ENCODE data around the gene GNPNAT1.
"Not testable (repeated sequence)": the region's sequence is repeated elsewhere in the genome, so short reads cannot be mapped to it uniquely, and the experiment has no call there.

The GNPNAT1 gene

DNA sequence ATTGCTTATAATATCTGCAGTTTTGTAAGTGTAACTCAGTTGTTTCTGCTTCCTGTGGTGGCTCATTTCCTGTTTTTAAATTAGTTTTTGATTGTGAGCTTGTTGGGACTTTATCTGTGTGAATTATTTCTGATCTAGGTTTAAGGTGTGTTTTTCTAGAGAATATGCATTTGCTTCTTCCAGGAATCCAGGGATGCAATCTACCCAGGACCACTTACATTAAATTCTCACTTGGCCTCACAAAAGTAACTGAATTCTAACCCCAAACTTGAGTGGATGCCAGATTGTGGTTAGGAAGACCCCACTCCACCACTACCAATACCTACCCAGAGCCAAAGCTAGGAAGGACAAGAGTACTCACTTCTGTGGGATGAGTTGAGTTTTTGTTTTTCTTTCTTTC, 49.5 kb downstream of the GNPNAT1 start:
- no peak for TF ChIP-seq Cebpa-rat (IDR thresholded peaks at IDR 0.05)
- H3K4me2 ChIP-seq: peak overlapping the region; percentile 62 to 95 (median 84)
- H4K20me1 ChIP-seq: peaks cover 0 to 7% (median 0%) of the 10 kb centered on the region in 11 experiments; a peak in 4 of 22 replicates
- H3K27ac ChIP-seq: peak overlapping the region; percentile 21 to 88 (median 79)
- H3K4me3 ChIP-seq: peak overlapping the region in 5 of 10 experiments; percentile 10 to 40 (median 21); a peak in 7 of 20 replicates
- H3K4me1 ChIP-seq: peaks cover 17 to 37% (median 25%) of the 10 kb centered on the region in 10 experiments
- no peaks in the 10 kb centered on the region for H3K9me3 ChIP-seq (replicated peaks in 1 of 11)
- H3K36me3 ChIP-seq: peaks cover 11 to 43% (median 37%) of the 10 kb centered on the region in 11 experiments; a peak in 21 of 22 replicates
- no peaks in the 10 kb centered on the region for H3K27me3 ChIP-seq
- H3K9ac ChIP-seq: peak overlapping the region in 9 of 11 experiments; percentile 19 to 75 (median 64); a peak in 15 of 22 replicates

DNA sequence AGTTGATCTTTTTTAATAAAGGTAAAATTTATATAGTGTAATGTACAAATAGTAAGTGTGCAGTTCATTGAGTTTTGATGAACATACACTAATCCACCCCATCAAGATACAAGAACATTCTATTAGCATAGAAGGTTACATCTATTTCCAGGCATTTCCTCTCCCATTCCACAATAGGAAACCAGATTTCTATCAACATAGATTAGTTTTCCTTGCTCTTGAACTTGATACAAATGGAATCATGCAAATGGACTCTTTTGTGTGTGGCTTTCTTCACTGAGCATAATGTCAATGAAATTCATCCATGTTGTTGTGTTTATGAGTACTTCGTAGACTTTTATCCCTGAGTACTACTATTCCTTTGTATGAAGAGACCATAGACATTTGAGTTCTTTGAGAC, 50.7 kb downstream of the GNPNAT1 start:
- TF ChIP-seq Cebpa-rat (IDR thresholded peaks at IDR 0.05): no peak
- peak overlapping the region in 2 of 11 experiments; percentile 89 to 91; a peak in 3 of 22 replicates for H3K4me2 ChIP-seq
- H3K36me3 ChIP-seq: peaks cover 9 to 32% (median 27%) of the 10 kb centered on the region in 11 experiments; a peak in 19 of 22 replicates
- H3K4me3 ChIP-seq: no peak overlapping the region
- no peak overlapping the region for H3K27ac ChIP-seq
- H3K4me1 ChIP-seq: peaks cover 19 to 48% (median 25%) of the 10 kb centered on the region in 10 experiments
- no peaks in the 10 kb centered on the region for H3K9me3 ChIP-seq (replicated peaks in 1 of 11)
- H3K9ac ChIP-seq: no peak overlapping the region
- peaks cover 0 to 12% (median 4%) of the 10 kb centered on the region in 11 experiments; a peak in 6 of 22 replicates for H4K20me1 ChIP-seq
- no peaks in the 10 kb centered on the region for H3K27me3 ChIP-seq

DNA sequence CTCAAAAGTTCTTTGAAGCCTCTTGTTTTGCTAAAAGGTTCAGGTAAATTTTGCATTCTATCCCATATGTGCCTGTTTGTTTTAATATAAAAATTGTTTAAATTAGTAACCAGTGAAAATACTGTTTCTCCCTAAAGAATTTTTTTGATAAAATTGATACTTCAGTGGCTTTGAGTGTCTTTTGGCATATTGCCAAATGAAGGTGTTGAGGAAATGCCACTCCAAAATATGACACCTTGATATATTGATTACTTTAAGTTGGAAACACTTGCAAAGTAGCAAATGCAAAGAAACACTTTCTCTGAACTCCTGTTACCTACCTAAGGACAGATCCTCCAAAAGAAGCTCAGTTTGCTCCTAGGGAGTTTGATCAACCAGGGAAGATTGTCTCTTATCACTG, 53.0 kb downstream of the GNPNAT1 start:
- Histone ChIP-seq H3K27ac (no peak overlapping the region), H3K4me2 (no peak overlapping the region), H3K9ac (no peak overlapping the region), H3K4me1 (peaks cover 19 to 53% (median 25%) of the 10 kb centered on the region in 10 experiments), H3K27me3 (no peaks in the 10 kb centered on the region), H3K4me3 (no peak overlapping the region), H3K9me3 (replicated peaks in 1 of 11) (peaks cover 0 to 9% (median 0%) of the 10 kb centered on the region in 11 experiments; a peak in 1 of 22 replicates), H4K20me1 (peaks cover 0 to 16% (median 4%) of the 10 kb centered on the region in 11 experiments; a peak in 7 of 22 replicates), H3K36me3 (peaks cover 13 to 39% (median 33%) of the 10 kb centered on the region in 11 experiments)
- TF ChIP-seq Cebpa-rat (IDR thresholded peaks at IDR 0.05): no peak

DNA sequence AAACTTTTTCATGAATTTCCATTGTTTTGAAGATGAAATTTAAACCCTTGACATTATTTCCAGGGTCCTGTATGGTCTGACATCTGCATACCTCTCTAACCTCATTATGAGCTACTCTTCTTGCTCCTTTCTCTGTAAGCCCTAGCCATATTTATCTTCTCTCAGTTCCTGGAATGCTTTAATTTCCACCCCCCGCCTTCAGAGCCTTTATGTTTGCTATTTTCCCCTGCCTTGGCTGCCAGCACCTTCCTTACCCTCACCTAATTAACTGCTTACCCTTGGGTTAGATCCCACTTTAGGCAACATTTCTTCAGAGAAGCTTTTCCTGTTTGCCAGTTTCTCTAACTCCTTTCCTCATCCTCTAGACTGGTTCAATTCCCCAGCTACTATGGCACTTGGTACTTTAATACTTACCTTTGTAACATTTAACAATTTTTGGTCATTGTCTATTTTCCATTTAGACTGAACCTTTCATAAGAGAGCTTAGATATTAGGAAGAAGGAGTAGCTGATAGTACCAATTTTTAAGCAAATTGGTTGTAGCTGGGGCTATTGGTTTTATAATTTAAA, 55.4 kb downstream of the GNPNAT1 start:
- H3K27ac ChIP-seq: no peak overlapping the region

DNA sequence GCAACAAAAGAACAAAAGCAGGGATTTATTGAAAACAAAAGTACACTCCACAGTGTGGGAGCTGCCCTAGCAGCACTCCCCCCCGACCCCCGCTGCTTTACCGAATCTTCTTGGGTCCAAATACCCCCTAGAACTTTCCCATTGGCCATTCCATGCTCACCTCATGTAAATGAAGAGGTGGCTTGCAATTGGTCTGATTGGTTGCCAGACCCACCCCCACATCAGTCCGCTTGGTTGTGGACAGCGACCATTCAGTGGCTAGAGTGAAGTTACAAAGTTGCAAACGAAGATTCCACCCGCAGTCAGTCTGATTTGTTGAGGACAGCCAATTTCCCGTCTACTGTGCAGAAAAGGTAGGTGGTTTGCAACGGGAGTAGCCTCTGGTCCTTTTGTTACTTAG, 57.6 kb downstream of the GNPNAT1 start:
- Histone ChIP-seq H3K36me3 (peaks cover 24 to 54% (median 42%) of the 10 kb centered on the region in 11 experiments), H3K4me1 (peaks cover 11 to 51% (median 22%) of the 10 kb centered on the region in 10 experiments; a peak in 18 of 20 replicates), H3K9me3 (replicated peaks in 1 of 11) (peaks cover 0 to 9% (median 0%) of the 10 kb centered on the region in 11 experiments; a peak in 2 of 22 replicates), H3K27me3 (no peaks in the 10 kb centered on the region), H3K4me3 (no peak overlapping the region), H3K9ac (no peak overlapping the region), H3K27ac (no peak overlapping the region), H4K20me1 (peaks cover 0 to 26% (median 4%) of the 10 kb centered on the region in 11 experiments; a peak in 10 of 22 replicates), H3K4me2 (no peak overlapping the region)
- no peak for TF ChIP-seq Cebpa-rat (IDR thresholded peaks at IDR 0.05)

More for the DNA sequence above, 55.4 kb downstream of the GNPNAT1 start:
- Histone ChIP-seq H3K4me1 (peaks cover 10 to 49% (median 14%) of the 10 kb centered on the region in 10 experiments; a peak in 18 of 20 replicates), H3K4me3 (no peak overlapping the region), H3K4me2 (peak overlapping the region in 3 of 11 experiments; percentile 2 to 41 (median 12); a peak in 3 of 22 replicates), H4K20me1 (peaks cover 0 to 22% (median 4%) of the 10 kb centered on the region in 11 experiments; a peak in 7 of 22 replicates), H3K9ac (no peak overlapping the region), H3K9me3 (replicated peaks in 1 of 11) (peaks cover 0 to 9% (median 0%) of the 10 kb centered on the region in 11 experiments; a peak in 2 of 22 replicates), H3K27me3 (no peaks in the 10 kb centered on the region), H3K36me3 (peaks cover 23 to 58% (median 45%) of the 10 kb centered on the region in 11 experiments)
- TF ChIP-seq Cebpa-rat (IDR thresholded peaks at IDR 0.05): no peak

DNA sequence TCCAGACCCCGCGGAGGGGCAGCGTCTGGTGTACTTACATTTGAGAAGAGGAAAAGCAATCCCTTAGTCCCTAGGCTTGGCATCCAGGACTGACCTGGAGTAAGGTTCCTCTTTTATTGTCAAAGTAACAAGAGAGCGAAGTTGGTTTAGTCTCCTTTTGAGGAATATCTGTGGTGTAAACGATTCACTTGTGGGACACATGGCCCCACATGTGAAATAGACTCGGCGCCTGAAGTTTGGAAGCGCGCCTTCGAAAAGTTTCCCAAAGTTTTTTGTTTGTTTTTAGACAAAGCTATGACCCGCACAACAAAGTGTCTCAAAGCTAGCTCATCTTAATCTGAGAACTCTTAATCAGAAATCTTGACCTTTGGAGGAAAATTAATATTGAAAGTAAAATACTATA, 60.7 kb downstream of the GNPNAT1 start:
- Histone ChIP-seq H3K4me1 (peaks cover 6 to 38% (median 21%) of the 10 kb centered on the region in 10 experiments; a peak in 18 of 20 replicates), H3K36me3 (peaks cover 55 to 74% (median 63%) of the 10 kb centered on the region in 11 experiments), H3K9me3 (replicated peaks in 1 of 11) (peaks cover 0 to 9% (median 0%) of the 10 kb centered on the region in 11 experiments; a peak in 2 of 22 replicates), H3K27ac (peak overlapping the region; percentile 80 to 92 (median 85)), H3K4me2 (peak overlapping the region; percentile 61 to 95 (median 87)), H3K9ac (peak overlapping the region; percentile 88 to 95 (median 91)), H4K20me1 (peaks cover 0 to 39% (median 12%) of the 10 kb centered on the region in 11 experiments; a peak in 14 of 22 replicates), H3K4me3 (peak overlapping the region; percentile 78 to 100 (median 94)), H3K27me3 (no peaks in the 10 kb centered on the region)
- TF ChIP-seq Cebpa-rat (IDR thresholded peaks at IDR 0.05): no peak

DNA sequence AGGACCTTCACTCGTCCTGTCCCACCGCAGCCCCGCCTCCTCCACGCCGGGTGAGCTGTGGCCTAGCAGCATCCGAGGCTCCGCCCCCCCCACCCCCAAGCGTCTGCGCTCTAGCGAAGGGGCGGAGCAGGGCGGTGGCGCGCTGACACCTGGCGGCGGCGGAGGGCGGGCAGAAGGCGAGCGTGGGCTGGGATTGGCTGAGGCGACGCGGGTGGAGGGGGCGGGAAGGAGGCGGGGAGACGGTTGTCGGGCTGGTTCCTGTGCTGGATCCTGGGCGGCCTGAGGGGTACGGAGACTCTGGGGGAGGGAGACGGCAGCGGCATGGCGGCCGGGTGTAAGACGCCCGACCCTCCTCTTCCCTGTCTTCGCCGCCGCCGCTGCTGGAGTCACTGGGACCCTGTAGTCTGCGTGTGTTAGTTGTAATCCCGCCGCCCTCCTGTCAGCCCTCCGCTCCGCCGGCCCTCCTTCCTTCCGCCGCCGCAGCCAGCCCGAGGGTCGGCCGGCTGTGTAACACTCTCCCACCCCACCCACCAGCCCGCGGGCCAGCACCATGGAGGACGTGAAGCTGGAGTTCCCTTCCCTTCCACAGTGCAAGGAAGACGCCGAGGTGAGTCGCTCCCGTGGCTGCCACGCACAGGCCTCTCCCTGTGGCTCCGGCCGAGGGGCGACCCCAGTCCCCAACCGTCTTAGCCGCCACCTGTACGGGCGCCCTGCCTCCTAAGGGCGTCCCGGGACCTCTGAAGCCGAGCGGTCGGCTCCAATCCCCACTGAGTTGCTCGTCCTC, 61.3 kb downstream of the GNPNAT1 start, which contains the start of gene STYX:
STYX (plus strand) TSS at position 242 of the 784 bp plus-strand sequence; CDS start at position 551, 309 bp downstream.
- H3K9me3 ChIP-seq (replicated peaks in 1 of 11): peaks cover 0 to 9% (median 0%) of the 10 kb centered on the region in 11 experiments; a peak in 2 of 22 replicates
- no peaks in the 10 kb centered on the region for H3K27me3 ChIP-seq
- H3K9ac ChIP-seq: peak within 1 kb of the TSS; percentile 88 to 95 (median 91)
- peaks cover 0 to 45% (median 14%) of the 10 kb centered on the region in 11 experiments; a peak in 14 of 22 replicates for H4K20me1 ChIP-seq
- H3K4me3 ChIP-seq: peak within 1 kb of the TSS; percentile 78 to 100 (median 94)
- peaks cover 6 to 32% (median 21%) of the 10 kb centered on the region in 10 experiments; a peak in 18 of 20 replicates for H3K4me1 ChIP-seq
- H3K27ac ChIP-seq: peak within 1 kb of the TSS; percentile 80 to 92 (median 85)
- peak within 1 kb of the TSS; percentile 61 to 95 (median 87) for H3K4me2 ChIP-seq
- peaks cover 61 to 76% (median 68%) of the 10 kb centered on the region in 11 experiments for H3K36me3 ChIP-seq
- TF ChIP-seq Cebpa-rat (IDR thresholded peaks at IDR 0.05): no peak

DNA sequence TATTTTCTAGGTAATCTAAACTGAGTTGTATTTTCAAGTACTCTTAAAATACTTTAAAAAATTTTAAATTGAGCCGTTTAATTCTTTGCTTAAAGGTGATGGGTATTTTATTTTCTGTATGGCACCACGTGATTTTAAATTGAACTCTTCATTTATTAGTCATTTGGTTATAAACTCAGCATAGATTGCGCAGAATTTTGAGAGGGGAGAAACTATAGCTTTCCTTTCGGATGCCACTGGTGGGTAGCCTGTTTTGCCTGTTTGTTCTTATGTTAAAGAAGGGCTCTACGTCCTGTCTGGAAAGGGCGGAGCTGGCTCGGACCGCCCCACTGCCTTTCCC, 61.9 kb downstream of the GNPNAT1 start:
- peaks cover 0 to 9% (median 0%) of the 10 kb centered on the region in 11 experiments; a peak in 2 of 22 replicates for H3K9me3 ChIP-seq (replicated peaks in 1 of 11)

DNA sequence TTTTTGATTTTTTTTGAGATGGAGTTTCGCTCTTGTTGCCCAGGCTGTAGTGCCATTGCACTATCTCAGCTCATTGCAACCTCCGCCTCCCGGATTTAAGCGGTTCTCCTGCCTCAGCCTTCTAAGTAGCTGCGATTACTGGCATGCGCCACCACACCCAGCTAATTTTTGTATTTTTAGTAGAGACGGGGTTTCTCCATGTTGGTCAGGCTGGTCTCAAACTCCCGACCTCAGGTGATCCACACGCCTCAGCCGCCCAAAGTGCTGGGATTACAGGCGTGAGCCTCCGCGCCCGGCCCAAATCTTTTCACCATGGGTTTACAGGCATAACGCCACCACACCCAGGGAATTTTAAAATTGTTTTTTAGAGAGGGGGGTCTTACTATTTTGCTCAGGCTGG, 62.4 kb downstream of the GNPNAT1 start:
- not testable (repeated sequence) for H3K9me3 ChIP-seq (replicated peaks in 1 of 11); H3K27me3 ChIP-seq
- Histone ChIP-seq H3K4me1 (peaks cover 6 to 31% (median 22%) of the 10 kb centered on the region in 10 experiments; a peak in 18 of 20 replicates), H3K4me2 (peak overlapping the region in 10 of 11 experiments; percentile 32 to 77 (median 54); a peak in 14 of 22 replicates), H3K9ac (peak overlapping the region in 2 of 11 experiments; percentile 36 to 91; a peak in 1 of 22 replicates), H3K36me3 (peaks cover 65 to 76% (median 71%) of the 10 kb centered on the region in 11 experiments), H3K4me3 (peak overlapping the region in 1 of 10 experiments; percentile 97; a peak in 1 of 20 replicates), H3K27ac (peak overlapping the region in 1 of 11 experiments; percentile 4; a peak in 1 of 22 replicates), H4K20me1 (peaks cover 3 to 56% (median 23%) of the 10 kb centered on the region in 11 experiments; a peak in 18 of 22 replicates)

More for the DNA sequence above, 61.9 kb downstream of the GNPNAT1 start:
- H3K4me2 ChIP-seq: peak overlapping the region; percentile 31 to 77 (median 56); a peak in 20 of 22 replicates
- TF ChIP-seq Cebpa-rat (IDR thresholded peaks at IDR 0.05): no peak
- peak overlapping the region in 4 of 11 experiments; percentile 4 to 39 (median 16); a peak in 2 of 22 replicates for H3K27ac ChIP-seq
- peak overlapping the region in 7 of 11 experiments; percentile 6 to 91 (median 43); a peak in 5 of 22 replicates for H3K9ac ChIP-seq
- H4K20me1 ChIP-seq: peaks cover 0 to 51% (median 19%) of the 10 kb centered on the region in 11 experiments; a peak in 14 of 22 replicates
- peaks cover 65 to 76% (median 71%) of the 10 kb centered on the region in 11 experiments for H3K36me3 ChIP-seq
- no peaks in the 10 kb centered on the region for H3K27me3 ChIP-seq
- peaks cover 6 to 29% (median 21%) of the 10 kb centered on the region in 10 experiments; a peak in 18 of 20 replicates for H3K4me1 ChIP-seq
- H3K4me3 ChIP-seq: peak overlapping the region in 8 of 10 experiments; percentile 20 to 100 (median 86); a peak in 12 of 20 replicates

DNA sequence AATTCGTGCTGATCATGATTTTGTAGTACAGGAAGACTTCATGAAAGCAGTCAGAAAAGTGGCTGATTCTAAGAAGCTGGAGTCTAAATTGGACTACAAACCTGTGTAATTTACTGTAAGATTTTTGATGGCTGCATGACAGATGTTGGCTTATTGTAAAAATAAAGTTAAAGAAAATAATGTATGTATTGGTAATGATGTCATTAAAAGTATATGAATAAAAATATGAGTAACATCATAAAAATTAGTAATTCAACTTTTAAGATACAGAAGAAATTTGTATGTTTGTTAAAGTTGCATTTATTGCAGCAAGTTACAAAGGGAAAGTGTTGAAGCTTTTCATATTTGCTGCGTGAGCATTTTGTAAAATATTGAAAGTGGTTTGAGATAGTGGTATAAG, 63.9 kb downstream of the GNPNAT1 start:
- not testable (repeated sequence) for H3K4me3 ChIP-seq; H3K27ac ChIP-seq; H3K27me3 ChIP-seq; H3K4me2 ChIP-seq; H3K9me3 ChIP-seq (replicated peaks in 1 of 11); H3K9ac ChIP-seq
- Histone ChIP-seq H3K36me3 (peaks cover 65 to 76% (median 71%) of the 10 kb centered on the region in 11 experiments), H3K4me1 (peaks cover 18 to 42% (median 36%) of the 10 kb centered on the region in 10 experiments), H4K20me1 (peaks cover 8 to 65% (median 37%) of the 10 kb centered on the region in 11 experiments; a peak in 20 of 22 replicates)

All from BLaER1 treated with 17β-estradiol and CSF1 and Interleukin-3, amounts not matched to agents 10 nM and 100 nM (cell line).